ENCODE measurements around the gene LRP5. TPM values are rescaled to one million over a fixed set of nuclear protein-coding genes. Genes with fewer than 3 reads are reported as not detected.

Gene LRP5
- total RNA-seq, 1 experiment from 2014 or later: 129 TPM

DNA sequence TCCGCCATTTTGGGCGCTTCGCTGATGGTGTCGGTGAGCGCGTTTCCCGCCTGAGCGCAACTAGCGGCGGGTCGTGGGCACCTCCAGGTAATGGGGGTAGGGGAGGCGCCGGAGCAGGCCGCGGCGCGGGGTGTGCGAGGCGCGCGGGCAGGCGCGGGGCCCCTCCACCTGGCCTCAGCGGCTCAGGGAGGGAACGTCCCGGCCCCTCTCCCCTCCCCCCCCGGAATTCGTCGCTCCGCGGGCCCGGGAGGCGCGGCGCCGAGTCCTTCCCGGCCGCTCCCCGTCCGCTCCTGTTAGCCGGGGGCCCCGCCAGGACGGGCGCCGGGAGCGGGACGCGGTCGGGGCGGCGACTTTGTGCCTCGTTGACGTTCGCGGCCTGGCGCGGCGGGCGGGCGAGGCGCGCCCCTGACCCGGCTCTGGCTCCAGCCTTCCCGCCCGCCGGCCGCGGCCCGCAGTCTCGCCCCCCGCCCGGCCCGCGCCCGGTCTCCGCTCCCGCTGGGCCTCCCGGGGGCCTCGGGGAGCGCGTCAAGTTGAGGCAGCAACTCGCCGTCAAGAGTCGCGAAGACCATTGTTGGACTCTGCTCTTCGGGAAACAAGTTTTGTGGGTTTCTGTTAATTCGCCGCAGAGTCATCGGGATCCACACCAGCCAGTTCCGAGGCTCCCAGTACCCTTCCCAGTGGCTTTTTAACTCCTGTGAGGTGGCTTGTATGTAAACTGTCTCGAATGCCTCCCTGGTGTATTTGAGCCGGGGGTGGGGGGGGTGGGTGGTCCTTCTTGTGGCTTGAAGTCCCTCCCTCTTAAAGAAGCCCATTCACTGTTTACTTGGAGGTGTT, 148.6 kb downstream of the LRP5 start, which contains the start of gene PPP6R3:
Gene PPP6R3, plus strand, starts transcription at position 12 of the 834 bp plus-strand sequence. CDS start 76,913 bp downstream, outside the sequence.
- Histone ChIP-seq H3K27ac (peak within 1 kb of the TSS; percentile 67), H3K9me2 (ENCODE audit: insufficient read depth) (no peaks in the 10 kb centered on the region), H3K9me3 (ENCODE audit: insufficient read depth, low read depth) (no peaks in the 10 kb centered on the region), H2AFZ (peak within 1 kb of the TSS; percentile 97), H3K36me3 (ENCODE audit: low read depth) (peaks cover 4% of the 10 kb centered on the region; the same call in 1 of the 2 replicates), H3K4me1 (replicated peaks; ENCODE audit: insufficient read depth) (peaks cover 21% of the 10 kb centered on the region), H4K20me1 (ENCODE audit: insufficient read depth) (peaks cover 46% of the 10 kb centered on the region), H3K27me3 (ENCODE audit: insufficient read depth, low read depth) (no peaks in the 10 kb centered on the region), H3K4me3 (peak within 1 kb of the TSS; percentile 72), H3K4me2 (peak within 1 kb of the TSS; percentile 100), H3K79me2 (ENCODE audit: low read depth) (peaks cover 54% of the 10 kb centered on the region), H3F3A (ENCODE audit: insufficient read depth, low read depth) (peaks cover 11% of the 10 kb centered on the region; the same call in 1 of the 2 replicates)
- CTCF ChIA-PET: interaction anchor here (0.6 kb wide), 2 partner anchors 55 to 165 kb away, joined by 3 read pairs; no protein-coding TSS in a partner anchor
- POLR2A ChIA-PET (ENCODE audit: unreplicated experiment): interaction anchor here (0.6 to 0.7 kb wide), 4 partner anchors 125 to 632 kb away, joined by 3 to 9 read pairs (median 6); no protein-coding TSS in a partner anchor
- TF ChIP-seq, protein P1, sequence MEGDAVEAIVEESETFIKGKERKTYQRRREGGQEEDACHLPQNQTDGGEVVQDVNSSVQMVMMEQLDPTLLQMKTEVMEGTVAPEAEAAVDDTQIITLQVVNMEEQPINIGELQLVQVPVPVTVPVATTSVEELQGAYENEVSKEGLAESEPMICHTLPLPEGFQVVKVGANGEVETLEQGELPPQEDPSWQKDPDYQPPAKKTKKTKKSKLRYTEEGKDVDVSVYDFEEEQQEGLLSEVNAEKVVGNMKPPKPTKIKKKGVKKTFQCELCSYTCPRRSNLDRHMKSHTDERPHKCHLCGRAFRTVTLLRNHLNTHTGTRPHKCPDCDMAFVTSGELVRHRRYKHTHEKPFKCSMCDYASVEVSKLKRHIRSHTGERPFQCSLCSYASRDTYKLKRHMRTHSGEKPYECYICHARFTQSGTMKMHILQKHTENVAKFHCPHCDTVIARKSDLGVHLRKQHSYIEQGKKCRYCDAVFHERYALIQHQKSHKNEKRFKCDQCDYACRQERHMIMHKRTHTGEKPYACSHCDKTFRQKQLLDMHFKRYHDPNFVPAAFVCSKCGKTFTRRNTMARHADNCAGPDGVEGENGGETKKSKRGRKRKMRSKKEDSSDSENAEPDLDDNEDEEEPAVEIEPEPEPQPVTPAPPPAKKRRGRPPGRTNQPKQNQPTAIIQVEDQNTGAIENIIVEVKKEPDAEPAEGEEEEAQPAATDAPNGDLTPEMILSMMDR (conservative IDR thresholded peaks at IDR 0.05): no peak
- TF ChIP-seq EZH2 (IDR thresholded peaks at IDR 0.05; ENCODE audit: low read depth): no peak
- intact Hi-C loops (cut with micrococcal nuclease; ENCODE audit: unreplicated experiment): loop anchor here (2.0 kb wide), 1 partner anchor 378 kb away; no protein-coding TSS in a partner anchor
- TSS peak; percentile 22 for BruUV-seq (replicated peaks)
- DNase-seq: peak; percentile 29 to 37

DNA sequence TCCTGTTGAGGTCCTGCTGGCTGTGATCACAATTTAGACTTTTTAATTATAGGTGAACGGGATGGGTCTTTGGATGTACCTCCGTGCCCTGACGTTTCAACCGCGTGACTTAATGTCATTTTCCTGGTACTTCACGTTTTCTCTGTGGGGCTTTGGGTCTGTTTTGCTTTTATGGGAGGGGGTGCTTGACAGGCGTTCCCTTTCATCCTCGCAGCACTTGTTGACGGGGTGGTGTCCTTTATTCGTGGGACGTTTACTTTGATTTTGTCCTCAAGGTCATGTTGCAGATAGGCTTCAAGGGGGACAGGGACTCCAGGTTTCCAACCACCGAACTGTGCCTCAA, 149.2 kb downstream of the LRP5 start:
- POLR2A ChIA-PET (ENCODE audit: unreplicated experiment): no interaction called here
- TF ChIP-seq EZH2 (IDR thresholded peaks at IDR 0.05; ENCODE audit: low read depth): no peak
- TF ChIP-seq, protein P1 (conservative IDR thresholded peaks at IDR 0.05): no peak
- no peak overlapping the region for H3K27ac ChIP-seq

DNA sequence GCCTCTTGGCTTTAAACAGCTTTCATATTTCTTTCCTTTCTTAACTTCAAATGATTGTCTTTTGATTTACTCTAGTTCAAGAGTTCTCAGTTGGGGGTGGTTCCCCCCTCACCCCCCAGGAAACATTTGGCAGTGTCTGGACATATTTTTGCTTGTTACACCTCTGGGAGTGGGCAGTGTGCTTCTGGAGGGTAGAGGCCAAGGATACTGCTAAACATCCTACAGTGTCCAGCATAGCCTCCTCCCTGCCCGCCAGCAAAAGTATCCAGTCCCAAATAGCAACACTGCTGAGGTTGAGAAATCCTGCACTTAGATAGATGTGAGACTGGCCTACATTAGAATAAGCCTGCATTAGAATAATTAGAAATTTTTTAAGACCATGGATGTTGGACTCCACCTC, 151.3 kb downstream of the LRP5 start:
- no peak for TF ChIP-seq EZH2 (IDR thresholded peaks at IDR 0.05; ENCODE audit: low read depth)
- TF ChIP-seq, protein P1 (conservative IDR thresholded peaks at IDR 0.05): no peak
- DNase-seq: no peak
- no peaks in the 10 kb centered on the region for H3K9me3 ChIP-seq (ENCODE audit: insufficient read depth, low read depth)
- CTCF ChIA-PET: no interaction called here
- H3K4me1 ChIP-seq (replicated peaks; ENCODE audit: insufficient read depth): peaks cover 21% of the 10 kb centered on the region
- H2AFZ ChIP-seq: no peak overlapping the region
- H3F3A ChIP-seq (ENCODE audit: insufficient read depth, low read depth): peaks cover 11% of the 10 kb centered on the region; the same call in 1 of the 2 replicates
- H3K9me2 ChIP-seq (ENCODE audit: insufficient read depth): no peaks in the 10 kb centered on the region
- H3K4me2 ChIP-seq: peak overlapping the region; percentile 100
- no peak overlapping the region for H3K4me3 ChIP-seq
- intact Hi-C loops (cut with micrococcal nuclease; ENCODE audit: unreplicated experiment): no loop called here
- POLR2A ChIA-PET (ENCODE audit: unreplicated experiment): no interaction called here
- H3K36me3 ChIP-seq (ENCODE audit: low read depth): peaks cover 4% of the 10 kb centered on the region; the same call in 1 of the 2 replicates
- H3K79me2 ChIP-seq (ENCODE audit: low read depth): peaks cover 81% of the 10 kb centered on the region
- no peaks in the 10 kb centered on the region for H3K27me3 ChIP-seq (ENCODE audit: insufficient read depth, low read depth)
- H4K20me1 ChIP-seq (ENCODE audit: insufficient read depth): peaks cover 74% of the 10 kb centered on the region
- BruUV-seq (replicated peaks): no TSS peak
- no peak overlapping the region for H3K27ac ChIP-seq

More for the DNA sequence above, 149.2 kb downstream of the LRP5 start:
- Histone ChIP-seq H3K4me1 (replicated peaks; ENCODE audit: insufficient read depth) (peaks cover 21% of the 10 kb centered on the region), H3F3A (ENCODE audit: insufficient read depth, low read depth) (peaks cover 11% of the 10 kb centered on the region; the same call in 1 of the 2 replicates), H3K4me2 (peak overlapping the region; percentile 100), H3K79me2 (ENCODE audit: low read depth) (peaks cover 59% of the 10 kb centered on the region), H3K27me3 (ENCODE audit: insufficient read depth, low read depth) (no peaks in the 10 kb centered on the region), H4K20me1 (ENCODE audit: insufficient read depth) (peaks cover 52% of the 10 kb centered on the region), H3K9me2 (ENCODE audit: insufficient read depth) (no peaks in the 10 kb centered on the region), H3K4me3 (peak overlapping the region; percentile 72), H3K36me3 (ENCODE audit: low read depth) (peaks cover 4% of the 10 kb centered on the region; the same call in 1 of the 2 replicates), H3K9me3 (ENCODE audit: insufficient read depth, low read depth) (no peaks in the 10 kb centered on the region), H2AFZ (no peak overlapping the region)
- intact Hi-C loops (cut with micrococcal nuclease; ENCODE audit: unreplicated experiment): loop anchor here (2.0 kb wide), 1 partner anchor 377 kb away; no protein-coding TSS in a partner anchor
- BruUV-seq (replicated peaks): no TSS peak
- DNase-seq: no peak
- CTCF ChIA-PET: no interaction called here
